ENCODE data around the gene PVR.

GRCh38 chr19:44666852-44667556 is 23.3 kb downstream of the PVR start:
- no peak for TF ChIP-seq POLR2AphosphoS5 (IDR thresholded peaks at IDR 0.05)
- no peak for TF ChIP-seq CTCF (IDR thresholded peaks at IDR 0.05)
- TF ChIP-seq POLR2A (IDR thresholded peaks at IDR 0.05), result no peak
- TF ChIP-seq EP300 (IDR thresholded peaks at IDR 0.05), result no peak
